IMR-90 (cell line): ENCODE results near the gene KRT3. TPM values are rescaled to one million over a fixed set of nuclear protein-coding genes. Genes with fewer than 3 reads are reported as not detected.
A peak's percentile ranks its signal among the peaks of the same experiment; 100 is the strongest.

Experiments
- ATAC-seq: fragments of 200-7000 bp; cut with Tn5 transposase; 2 replicates; pipeline ENCODE4 v1.9.1; 2020; ENCODE audit warnings: low read depth, mild to moderate bottlenecking, moderate library complexity
- BruUV-seq: library from RNA; stranded (reverse); fragments of 400-500 nt; replicated peaks from 2 replicates; lab custom pipeline; 2021; lab: Mats Ljungman, UMichigan
- CTCF ChIA-PET: fragments of 300-600 bp; formaldehyde crosslinking; extraction: SDS; loops from one replicate; lab custom pipeline; 2021; ENCODE audit warnings: antibody characterized with exemption; lab: Yijun Ruan, JAX
- POLR2A ChIA-PET: fragments of 300-600 bp; sonication (Branson Sonifier 250); formaldehyde crosslinking; loops from one replicate; lab custom pipeline; 2022; ENCODE audit warnings: antibody characterized with exemption; ENCODE audit not compliant: unreplicated experiment; lab: Charles Lee
- DNase-seq: peaks from one replicate; pipeline ENCODE4 v3.0.0; 2013
- H2AFZ ChIP-seq: replicated peaks from 2 replicates; pipeline ENCODE3; 2013; ENCODE audit warnings: low read length, mild to moderate bottlenecking; ENCODE audit not compliant: poor library complexity
- H2AK5ac ChIP-seq: 2 replicates; pipeline ENCODE4 v1.6.1; 2013; ENCODE audit warnings: low read depth, low read length, inconsistent platforms
- H2AK9ac ChIP-seq: replicated peaks from 2 replicates; pipeline ENCODE3; 2013; ENCODE audit warnings: mild to moderate bottlenecking, low read depth, low read length, moderate library complexity; ENCODE audit not compliant: poor library complexity
- H2BK120ac ChIP-seq: 2 replicates; pipeline ENCODE4 v1.6.1; 2013; ENCODE audit warnings: low read depth, low read length, inconsistent platforms
- H2BK15ac ChIP-seq: 3 replicates; pipeline ENCODE4 v1.6.1; 2013; ENCODE audit warnings: low read depth, low read length, inconsistent platforms
- H2BK20ac ChIP-seq: 2 replicates; pipeline ENCODE4 v1.6.1; 2013; ENCODE audit warnings: low read depth, mild to moderate bottlenecking, inconsistent platforms, low read length, moderate library complexity
- H2BK5ac ChIP-seq: 2 replicates; pipeline ENCODE4 v1.6.1; 2013; ENCODE audit warnings: mild to moderate bottlenecking, low read depth, low read length, inconsistent platforms; ENCODE audit not compliant: poor library complexity, severe bottlenecking
- H3K14ac ChIP-seq: replicated peaks from 2 replicates; pipeline ENCODE4 v1.6.1; 2013; ENCODE audit warnings: low read depth, low read length, inconsistent platforms
- H3K18ac ChIP-seq: 2 replicates; pipeline ENCODE4 v1.6.1; 2013; ENCODE audit warnings: low read depth, low read length, control low read depth
- H3K23ac ChIP-seq: 2 replicates; pipeline ENCODE4 v1.6.1; 2013; ENCODE audit warnings: low read depth, low read length, inconsistent platforms
- H3K27ac ChIP-seq: 2 replicates; pipeline ENCODE4 v1.5.1; 2013; ENCODE audit warnings: mild to moderate bottlenecking, control low read depth, low read length; ENCODE audit not compliant: insufficient read depth
- H3K27me3 ChIP-seq: 2 replicates; pipeline ENCODE4 v1.6.1; 2013; ENCODE audit warnings: low read length; ENCODE audit not compliant: control insufficient read depth, insufficient read depth
- H3K36me3 ChIP-seq: 2 replicates; pipeline ENCODE4 v1.6.1; 2013; ENCODE audit warnings: low read length, mixed read lengths; ENCODE audit not compliant: control insufficient read depth, insufficient read depth
- H3K4ac ChIP-seq: 2 replicates; pipeline ENCODE4 v1.6.1; 2013; ENCODE audit warnings: low read depth, low read length, inconsistent platforms
- H3K4me1 ChIP-seq: 2 replicates; pipeline ENCODE4 v1.6.1; 2013; ENCODE audit warnings: low read length, mixed read lengths; ENCODE audit not compliant: control insufficient read depth, insufficient read depth
- H3K4me2 ChIP-seq: 2 replicates; pipeline ENCODE4 v1.6.1; 2013; ENCODE audit warnings: low read depth, mild to moderate bottlenecking, control low read depth, low read length, moderate library complexity
- H3K4me3 ChIP-seq: 2 replicates; pipeline ENCODE4 v1.5.1; 2013; ENCODE audit warnings: low read depth, mild to moderate bottlenecking, control low read depth, low read length, moderate library complexity; ENCODE audit not compliant: insufficient read depth
- H3K56ac ChIP-seq: 2 replicates; pipeline ENCODE4 v1.6.1; 2013; ENCODE audit warnings: low read length, inconsistent platforms; ENCODE audit not compliant: insufficient read depth; ENCODE audit errors: extremely low read depth
- H3K79me1 ChIP-seq, 2 experiments: 2 replicates each; pipeline ENCODE4 v1.6.1; 2013; ENCODE audit warnings: low read length in 2 of 2, inconsistent platforms in 1 of 2, low read depth in 1 of 2
- H3K9ac ChIP-seq: 2 replicates; pipeline ENCODE4 v1.6.1; 2013; ENCODE audit warnings: low read depth, low read length, control low read depth
- H3K9me1 ChIP-seq: 2 replicates; pipeline ENCODE4 v1.6.1; 2013; ENCODE audit warnings: low read length, inconsistent platforms; ENCODE audit not compliant: insufficient read depth
- H3K9me3 ChIP-seq: 2 replicates; pipeline ENCODE4 v1.6.1; 2013; ENCODE audit warnings: low read length; ENCODE audit not compliant: control insufficient read depth, insufficient read depth
- H4K20me1 ChIP-seq: 2 replicates; pipeline ENCODE4 v1.6.1; 2013; ENCODE audit warnings: low read length, inconsistent platforms; ENCODE audit not compliant: insufficient read depth
- H4K5ac ChIP-seq: 2 replicates; pipeline ENCODE4 v1.6.1; 2013; ENCODE audit warnings: mild to moderate bottlenecking, low read depth, low read length, control low read depth
- H4K8ac ChIP-seq, 2 experiments: 2 replicates each; pipeline ENCODE4 v1.6.1; 2013; ENCODE audit warnings: low read depth in 2 of 2, low read length in 2 of 2, control low read depth in 1 of 2, inconsistent platforms in 1 of 2
- H4K91ac ChIP-seq: 2 replicates; pipeline ENCODE4 v1.6.1; 2013; ENCODE audit warnings: low read depth, low read length, inconsistent platforms; ENCODE audit not compliant: insufficient read depth
- CEBPB ChIP-seq: IDR thresholded peaks from 2 replicates; pipeline ENCODE4 v1.6.1; 2012; ENCODE audit warnings: low read depth, low read length, improper control_type of control experiment
- FOS ChIP-seq: fragments of 150-350 bp; IDR thresholded peaks from 2 replicates; pipeline ENCODE4 v1.6.1; 2016; ENCODE audit warnings: low read depth, low read length
- WGBS, 2 experiments: methylation state at CpG; one replicate each; pipeline versions ENCODE4 v1.1.5 to v1.1.7; 2013; ENCODE audit warnings: missing lambda C conversion rate in 2 of 2; ENCODE audit not compliant: insufficient read length in 1 of 2; ENCODE audit errors: extremely low coverage in 2 of 2; 5-methylcytosine and 5-hydroxymethylcytosine counted together
- dilution Hi-C: fragments of 300-500 bp; cut with HindIII; formaldehyde crosslinking; loops from one replicate; pipeline ENCODE4 v1.14.3; 2018; ENCODE audit warnings: low sequenced_read_pairs; ENCODE audit not compliant: unreplicated experiment
- in situ Hi-C: fragments of 300-500 bp; cut with MboI; formaldehyde crosslinking; loops from 3 replicates; pipeline ENCODE4 v1.14.3; 2019; ENCODE audit warnings: low sequenced_read_pairs, inconsistent platforms, mixed read lengths
- intact Hi-C: fragments of 100-400 bp; cut with micrococcal nuclease; formaldehyde crosslinking; loops from 2 replicates; pipeline ENCODE4 v1.10.0; 2022
- polyA plus RNA-seq, 3 experiments: library from polyadenylated mRNA; depleted of rRNA; stranded (reverse); fragments of >200 nt; gene quantifications; 2 replicates each; pipeline ENCODE4 v1.2.3, GENCODE V29; 2012; ENCODE audit warnings: low replicate concordance in 1 of 3
- total RNA-seq: library from RNA; depleted of rRNA; stranded (reverse); fragments of >200 nt; gene quantifications from 2 replicates; pipeline ENCODE4 v1.2.3, GENCODE V29; 2012
- TF ChIP-seq, protein P1 (sequence below): conservative IDR thresholded peaks from 2 replicates; pipeline ENCODE4 v1.5.1; 2012; ENCODE audit warnings: mild to moderate bottlenecking, low read depth, low read length, improper control_type of control experiment

KRT3 gene
- total and polyA plus RNA-seq, 2 of the 4 experiments (the other 2 are of a cell fraction), result not detected

DNA sequence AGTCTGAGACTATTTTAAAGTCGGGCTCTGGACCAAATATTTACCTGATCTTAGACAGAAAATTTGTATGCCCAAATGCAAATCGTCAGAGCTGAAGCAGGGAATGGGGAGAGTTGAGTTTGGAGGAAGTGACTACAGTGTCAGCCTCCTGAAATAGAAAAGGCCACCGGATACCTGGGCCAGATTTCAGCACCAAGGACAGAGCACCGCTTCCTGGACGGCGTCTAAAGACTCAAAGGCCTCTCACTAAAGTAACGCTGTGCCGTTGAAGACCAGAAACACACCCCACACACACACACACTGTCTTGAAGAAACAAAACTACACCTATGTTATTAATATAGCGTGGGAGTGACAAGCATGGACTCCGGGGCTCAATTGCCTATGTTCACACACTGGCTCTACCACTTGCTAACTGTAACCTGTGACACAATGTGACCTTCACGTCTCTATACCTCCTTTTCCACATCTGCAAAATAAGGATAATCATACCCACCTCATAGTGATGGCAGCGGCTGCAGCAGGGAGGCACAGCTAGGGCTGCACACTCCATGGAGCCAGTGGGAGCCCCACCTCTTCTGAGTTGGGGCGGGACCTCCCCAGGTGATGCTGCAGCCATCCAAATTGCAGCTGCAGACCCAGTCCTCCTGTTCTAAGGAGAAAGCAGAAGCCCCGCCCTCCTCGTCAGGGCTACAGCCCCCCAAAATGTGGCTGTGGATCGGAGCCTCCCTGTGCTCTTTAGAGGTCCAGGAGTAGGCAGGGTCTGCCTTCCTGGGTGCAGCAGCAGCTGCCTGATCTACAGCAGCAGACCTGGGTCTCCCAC lies 54.3 kb downstream of the KRT3 start:
- POLR2A ChIA-PET, result no interaction called here
- H3K23ac ChIP-seq, result no peak overlapping the region
- no peak overlapping the region for H2AK5ac ChIP-seq
- CTCF ChIA-PET, result no interaction called here
- H3K36me3 ChIP-seq, result no peaks in the 10 kb centered on the region
- no peaks in the 10 kb centered on the region for H3K79me1 ChIP-seq
- H3K9me1 ChIP-seq, result no peaks in the 10 kb centered on the region
- H3K9me3 ChIP-seq, result no peaks in the 10 kb centered on the region
- no peak overlapping the region for H3K18ac ChIP-seq
- no peak overlapping the region for H3K4me2 ChIP-seq
- no peaks in the 10 kb centered on the region for H3K27me3 ChIP-seq
- DNase-seq (peak; percentile 46), ATAC-seq (peak; percentile 73; the same call in 1 of the 2 replicates)
- no peak overlapping the region for H2BK15ac ChIP-seq
- TF ChIP-seq, protein P1, sequence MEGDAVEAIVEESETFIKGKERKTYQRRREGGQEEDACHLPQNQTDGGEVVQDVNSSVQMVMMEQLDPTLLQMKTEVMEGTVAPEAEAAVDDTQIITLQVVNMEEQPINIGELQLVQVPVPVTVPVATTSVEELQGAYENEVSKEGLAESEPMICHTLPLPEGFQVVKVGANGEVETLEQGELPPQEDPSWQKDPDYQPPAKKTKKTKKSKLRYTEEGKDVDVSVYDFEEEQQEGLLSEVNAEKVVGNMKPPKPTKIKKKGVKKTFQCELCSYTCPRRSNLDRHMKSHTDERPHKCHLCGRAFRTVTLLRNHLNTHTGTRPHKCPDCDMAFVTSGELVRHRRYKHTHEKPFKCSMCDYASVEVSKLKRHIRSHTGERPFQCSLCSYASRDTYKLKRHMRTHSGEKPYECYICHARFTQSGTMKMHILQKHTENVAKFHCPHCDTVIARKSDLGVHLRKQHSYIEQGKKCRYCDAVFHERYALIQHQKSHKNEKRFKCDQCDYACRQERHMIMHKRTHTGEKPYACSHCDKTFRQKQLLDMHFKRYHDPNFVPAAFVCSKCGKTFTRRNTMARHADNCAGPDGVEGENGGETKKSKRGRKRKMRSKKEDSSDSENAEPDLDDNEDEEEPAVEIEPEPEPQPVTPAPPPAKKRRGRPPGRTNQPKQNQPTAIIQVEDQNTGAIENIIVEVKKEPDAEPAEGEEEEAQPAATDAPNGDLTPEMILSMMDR, result no peak
- no peak for TF ChIP-seq CEBPB
- no peak for TF ChIP-seq FOS
- H2AFZ ChIP-seq, result no peak overlapping the region
- no peak overlapping the region for H3K56ac ChIP-seq
- H4K91ac ChIP-seq, result no peak overlapping the region
- in situ Hi-C loops (no loop called here), dilution Hi-C loops (no loop called here), intact Hi-C loops (no loop called here)
- no peaks in the 10 kb centered on the region for H3K4me1 ChIP-seq
- H2BK5ac ChIP-seq, result no peak overlapping the region
- 8% methylated on average over 5 of the region's 16 CpGs; no CpG with 5 or more reads in 1 of the 2 experiments for WGBS, 2 experiments
- no peak overlapping the region for H4K8ac ChIP-seq
- H3K14ac ChIP-seq, result no peak overlapping the region
- no peak overlapping the region for H2BK20ac ChIP-seq
- H3K4ac ChIP-seq, result no peak overlapping the region
- no peak overlapping the region for H2BK120ac ChIP-seq
- H4K5ac ChIP-seq, result no peak overlapping the region
- H4K20me1 ChIP-seq, result no peaks in the 10 kb centered on the region
- BruUV-seq, result no TSS peak
- no peak overlapping the region for H3K9ac ChIP-seq
- no peak overlapping the region for H3K27ac ChIP-seq
- no peak overlapping the region for H3K4me3 ChIP-seq
- H2AK9ac ChIP-seq, result no peak overlapping the region
